GM19193 (cell line): Measurements from ENCODE around the gene ATP8A2.

Source experiments
- POLR2A ChIP-seq: IDR thresholded peaks from 4 replicates; pipeline ENCODE4 v1.6.1; 2011; ENCODE audit not compliant: insufficient read depth, insufficient read length; ENCODE audit errors: extremely low read depth

Gene ATP8A2

GRCh38 chr13:25847145-25847544, 475.4 kb downstream of the ATP8A2 start:
- TF ChIP-seq POLR2A: no peak

- no peak for TF ChIP-seq POLR2A
These were observed 476.2 kb downstream of the ATP8A2 start for GRCh38 chr13:25847635-25848626.

- TF ChIP-seq POLR2A: no peak
These were observed 477.3 kb downstream of the ATP8A2 start for GRCh38 chr13:25848812-25849745.

- TF ChIP-seq POLR2A: no peak
These were observed 486.1 kb downstream of the ATP8A2 start for GRCh38 chr13:25857830-25858229.

- TF ChIP-seq POLR2A: no peak
These were observed 487.8 kb downstream of the ATP8A2 start for GRCh38 chr13:25859528-25859927.

- no peak for TF ChIP-seq POLR2A
These were observed 488.5 kb downstream of the ATP8A2 start for GRCh38 chr13:25860265-25860664.

GRCh38 chr13:25860862-25861261, 489.1 kb downstream of the ATP8A2 start:
- TF ChIP-seq POLR2A: no peak

- TF ChIP-seq POLR2A: no peak
These were observed 490.4 kb downstream of the ATP8A2 start for GRCh38 chr13:25862156-25862555.

- TF ChIP-seq POLR2A: no peak
These were observed 492.3 kb downstream of the ATP8A2 start for GRCh38 chr13:25864116-25864515.

GRCh38 chr13:25864936-25865335, 493.2 kb downstream of the ATP8A2 start:
- no peak for TF ChIP-seq POLR2A

GRCh38 chr13:25865391-25865790, 493.6 kb downstream of the ATP8A2 start:
- no peak for TF ChIP-seq POLR2A

- no peak for TF ChIP-seq POLR2A
These were observed 495.3 kb downstream of the ATP8A2 start for GRCh38 chr13:25867038-25867437.

GRCh38 chr13:25868490-25868889, 496.7 kb downstream of the ATP8A2 start:
- TF ChIP-seq POLR2A: no peak

- TF ChIP-seq POLR2A: no peak
These were observed 498.2 kb downstream of the ATP8A2 start for GRCh38 chr13:25869941-25870340.

GRCh38 chr13:25871389-25872125, 499.8 kb downstream of the ATP8A2 start:
- TF ChIP-seq POLR2A: no peak

- TF ChIP-seq POLR2A: no peak
These were observed 500.9 kb downstream of the ATP8A2 start for GRCh38 chr13:25872481-25873241.
